GM12878 (cell line): Measurements from ENCODE around the gene CENPP. TPM values are rescaled to one million over a fixed set of nuclear protein-coding genes. Genes with fewer than 3 reads are reported as not detected.

Experiments used
- ATAC-seq: fragments of 200-7000 bp; cut with Tn5 transposase; 3 replicates; pipeline ENCODE4 v1.9.1; 2020; ENCODE audit warnings: mild to moderate bottlenecking, moderate library complexity
- BruUV-seq: library from RNA; stranded (reverse); fragments of 400-500 nt; replicated peaks from 2 replicates; lab custom pipeline; 2021; lab: Mats Ljungman, UMichigan
- CTCF ChIA-PET: fragments of 300-600 bp; sonication (Branson Sonifier 250); formaldehyde crosslinking; extraction: SDS; loops from one replicate; lab custom pipeline; 2021; ENCODE audit warnings: inconsistent platforms; lab: Yijun Ruan, JAX
- POLR2A ChIA-PET: fragments of 350-600 bp; formaldehyde crosslinking; extraction: SDS; loops from one replicate; lab custom pipeline; 2021; ENCODE audit warnings: inconsistent platforms; lab: Charles Lee
- RAD21 ChIA-PET: fragments of 300-600 bp; sonication (Branson Sonifier 250); formaldehyde crosslinking; loops from one replicate; lab custom pipeline; 2023; ENCODE audit warnings: antibody characterized with exemption; ENCODE audit not compliant: unreplicated experiment; lab: Charles Lee
- SMC1A ChIA-PET: fragments of 300-600 bp; sonication (Branson Sonifier 250); formaldehyde crosslinking; loops from one replicate; lab custom pipeline; 2023; ENCODE audit not compliant: unreplicated experiment, uncharacterized antibody; lab: Charles Lee
- DNase-seq: peaks from one replicate; pipeline ENCODE4 v3.0.0-alpha.2; 2011; ENCODE audit warnings: low read depth, low spot score
- FAIRE-seq: peaks from 3 replicates; lab custom pipeline; 2011; peaks lifted over from hg19 to GRCh38; lab: Jason Lieb, UNC
- H2AFZ ChIP-seq: 2 replicates; pipeline ENCODE4 v1.6.0; 2011; ENCODE audit warnings: low read depth, low read length, control low read depth; ENCODE audit not compliant: control insufficient read depth
- H3K27ac ChIP-seq: 2 replicates; pipeline ENCODE4 v1.5.1; 2011; ENCODE audit warnings: control low read depth; ENCODE audit not compliant: control insufficient read depth, insufficient read depth
- H3K27me3 ChIP-seq, 2 experiments: replicated peaks in 1 of 2; 2 replicates each; pipeline versions ENCODE4 v1.6.0 to v1.6.1; 2011; ENCODE audit warnings: low read length in 1 of 2; ENCODE audit not compliant: control insufficient read depth in 2 of 2, insufficient read depth in 2 of 2
- H3K36me3 ChIP-seq, 2 experiments: 2 replicates each; pipeline ENCODE4 v1.5.1; 2011; ENCODE audit warnings: low read length in 1 of 2; ENCODE audit not compliant: control insufficient read depth in 2 of 2, insufficient read depth in 2 of 2
- H3K4me1 ChIP-seq: 2 replicates; pipeline ENCODE4 v1.6.1; 2011; ENCODE audit warnings: mild to moderate bottlenecking, low read length, moderate library complexity, mixed read lengths; ENCODE audit not compliant: control insufficient read depth, insufficient read depth
- H3K4me2 ChIP-seq: 2 replicates; pipeline ENCODE4 v1.6.0; 2011; ENCODE audit warnings: control low read depth; ENCODE audit not compliant: control insufficient read depth, insufficient read depth
- H3K4me3 ChIP-seq: fragments of 200-600 bp; sonication (generic); 2 replicates; pipeline ENCODE4 v1.5.1; 2016
- H3K79me2 ChIP-seq: 2 replicates; pipeline ENCODE4 v1.6.0; 2011; ENCODE audit warnings: low read length; ENCODE audit not compliant: control insufficient read depth, insufficient read depth
- H3K9ac ChIP-seq: 2 replicates; pipeline ENCODE4 v1.8.0; 2011; ENCODE audit warnings: low read length, control low read depth, mixed read lengths; ENCODE audit not compliant: control insufficient read depth, insufficient read depth
- H3K9me3 ChIP-seq: replicated peaks from 3 replicates; pipeline ENCODE4 v1.5.1; 2011; ENCODE audit warnings: mild to moderate bottlenecking, low read length; ENCODE audit not compliant: control insufficient read depth, insufficient read depth
- H4K20me1 ChIP-seq: 2 replicates; pipeline ENCODE4 v1.6.0; 2011; ENCODE audit not compliant: control insufficient read depth, insufficient read depth
- ATF3 ChIP-seq: IDR thresholded peaks from 2 replicates; pipeline ENCODE4 v1.6.1; 2011; ENCODE audit warnings: low read depth, mild to moderate bottlenecking, low read length, moderate library complexity, borderline replicate concordance; ENCODE audit errors: extremely low read depth
- BACH1 ChIP-seq: fragments of 450-650 bp; IDR thresholded peaks from 2 replicates; pipeline ENCODE4 v1.6.1; 2017; ENCODE audit warnings: mild to moderate bottlenecking, borderline replicate concordance
- BCL3 ChIP-seq: IDR thresholded peaks from 2 replicates; pipeline ENCODE4 v1.6.1; 2011; ENCODE audit warnings: borderline replicate concordance, low read depth, mild to moderate bottlenecking, moderate library complexity, low read length; ENCODE audit not compliant: insufficient read depth, poor library complexity, severe bottlenecking
- E4F1 ChIP-seq: fragments of 450-650 bp; IDR thresholded peaks from 2 replicates; pipeline ENCODE4 v1.6.1; 2018; ENCODE audit warnings: borderline replicate concordance, mild to moderate bottlenecking; ENCODE audit not compliant: partially characterized antibody
- NKRF ChIP-seq: fragments of 450-650 bp; conservative IDR thresholded peaks from 2 replicates; pipeline ENCODE4 v1.6.1; 2017; ENCODE audit warnings: mild to moderate bottlenecking, moderate library complexity
- RELA ChIP-seq: fragments of 450-650 bp; IDR thresholded peaks from 2 replicates; pipeline ENCODE4 v1.8.0; 2014; ENCODE audit warnings: borderline replicate concordance; ENCODE audit not compliant: partially characterized antibody
- RELB ChIP-seq: fragments of 450-650 bp; IDR thresholded peaks from 2 replicates; pipeline ENCODE4 v1.6.1; 2017; ENCODE audit warnings: low read depth, mild to moderate bottlenecking, moderate library complexity
- SPI1 ChIP-seq: IDR thresholded peaks from 2 replicates; pipeline ENCODE4 v1.6.1; 2011; ENCODE audit warnings: low read depth, mild to moderate bottlenecking, low read length, moderate library complexity, borderline replicate concordance; ENCODE audit not compliant: insufficient read depth
- SUZ12 ChIP-seq: fragments of 200-600 bp; sonication (generic); IDR thresholded peaks from one replicate; pipeline ENCODE4 v1.6.1; 2018; ENCODE audit warnings: antibody characterized with exemption, mild to moderate bottlenecking; ENCODE audit not compliant: unreplicated experiment
- TCF3 ChIP-seq: IDR thresholded peaks from 2 replicates; pipeline ENCODE4 v1.6.1; 2012; ENCODE audit warnings: low read depth, mild to moderate bottlenecking, low read length, borderline replicate concordance; ENCODE audit not compliant: insufficient read depth
- USF1 ChIP-seq: IDR thresholded peaks from 2 replicates; pipeline ENCODE4 v1.6.1; 2011; ENCODE audit warnings: borderline replicate concordance, low read depth, mild to moderate bottlenecking, moderate library complexity, mixed read lengths, low read length; ENCODE audit not compliant: insufficient read depth; ENCODE audit errors: extremely low read length
- ZSCAN29 ChIP-seq: fragments of 450-650 bp; IDR thresholded peaks from 2 replicates; pipeline ENCODE4 v1.6.1; 2017; ENCODE audit warnings: mild to moderate bottlenecking, moderate library complexity
- WGBS: methylation state at CpG from one replicate; pipeline ENCODE4 v1.1.6; 2016; ENCODE audit warnings: low lambda C conversion rate; ENCODE audit not compliant: insufficient replicate concordance, insufficient coverage; ENCODE audit errors: missing lambda C conversion rate; 5-methylcytosine and 5-hydroxymethylcytosine counted together
- in situ Hi-C: fragments of 300-500 bp; cut with MboI; formaldehyde crosslinking; loops from 9 replicates; pipeline ENCODE4 v1.14.3; 2018; ENCODE audit warnings: mixed read lengths
- intact Hi-C: fragments of 100-400 bp; cut with micrococcal nuclease; formaldehyde crosslinking; loops from one replicate; pipeline ENCODE4 v1.14.2; 2022; ENCODE audit not compliant: unreplicated experiment
- polyA plus RNA-seq, 11 experiments: library from polyadenylated mRNA; depleted of rRNA in 4 of 11; unstranded in 6 of 11; stranded (reverse) in 5 of 11; fragments of >200 nt; fragmentation: Nextera tagmentation in 4 of 11; fragmentation: Illumina TruSeq in 1 of 11; extraction: Ambion mirVana in 4 of 11; extraction: Trizol in 1 of 11; gene quantifications; 1 replicate in 1 of 11; 2 replicates in 10 of 11; pipeline versions ENCODE4 v1.2.1 to v1.2.3, GENCODE V29; 2011 to 2016; ENCODE audit warnings: inconsistent platforms in 2 of 11, missing spikeins in 2 of 11, low read depth in 1 of 11
- total RNA-seq, 4 experiments: library from RNA; depleted of rRNA in 3 of 4; stranded (reverse); fragments of >200 nt in 3 of 4; fragmentation: Illumina TruSeq in 1 of 4; extraction: Trizol in 1 of 4; gene quantifications; 2 replicates each; pipeline versions ENCODE4 v1.2.1 to v1.2.3, GENCODE V29; 2013 to 2021

Gene CENPP
- total and polyA plus RNA-seq, 10 of the 15 experiments (the other 5 are each of a cell fraction or from before 2014, with no cell fraction given): 9.4 to 31.4 (median 19.8) TPM

- ATAC-seq (no peak), FAIRE-seq (no peak), DNase-seq (no peak)
- no peak overlapping the region for H3K4me2 ChIP-seq
- in situ Hi-C loops: no loop called here
- no peaks in the 10 kb centered on the region for H3K27me3 ChIP-seq
- H3K9ac ChIP-seq: no peak overlapping the region
- H3K79me2 ChIP-seq: no peaks in the 10 kb centered on the region
- H3K4me3 ChIP-seq: no peak overlapping the region
- BruUV-seq: no TSS peak
- POLR2A ChIA-PET: no interaction called here
- H4K20me1 ChIP-seq: no peaks in the 10 kb centered on the region
- H3K4me1 ChIP-seq: no peaks in the 10 kb centered on the region
- H2AFZ ChIP-seq: no peak overlapping the region
- WGBS: 100% methylated on average over 1 of the region's 1 CpG
- CTCF ChIA-PET: no interaction called here
- no peak overlapping the region for H3K27ac ChIP-seq
- intact Hi-C loops: no loop called here
- RAD21 ChIA-PET: no interaction called here
- no peaks in the 10 kb centered on the region for H3K36me3 ChIP-seq
- no peaks in the 10 kb centered on the region for H3K9me3 ChIP-seq
- SMC1A ChIA-PET: no interaction called here
- TF ChIP-seq USF1 (no peak), SUZ12 (no peak), ATF3 (no peak), ZSCAN29 (no peak), BCL3 (no peak), RELB (no peak), TCF3 (no peak), E4F1 (no peak), BACH1 (no peak), SPI1 (no peak), NKRF (no peak), RELA (no peak)
These were observed 190.8 kb downstream of the CENPP start for GRCh38 chr9:92516521-92516920.
